HG03280 (cell line): Measurements from ENCODE around the gene SNAP29.

Source experiments
- ATAC-seq: cut with Tn5 transposase; IDR thresholded peaks from one replicate; pipeline ENCODE4 v1.9.1; 2021; ENCODE audit warnings: mild to moderate bottlenecking, moderate library complexity; ENCODE audit not compliant: unreplicated experiment

SNAP29 gene

GRCh38 chr22:20865875-20866445 lies 7.2 kb downstream of the SNAP29 start:
- ATAC-seq = no peak

GRCh38 chr22:20866736-20867135 lies 7.9 kb downstream of the SNAP29 start:
- no peak for ATAC-seq

DNA sequence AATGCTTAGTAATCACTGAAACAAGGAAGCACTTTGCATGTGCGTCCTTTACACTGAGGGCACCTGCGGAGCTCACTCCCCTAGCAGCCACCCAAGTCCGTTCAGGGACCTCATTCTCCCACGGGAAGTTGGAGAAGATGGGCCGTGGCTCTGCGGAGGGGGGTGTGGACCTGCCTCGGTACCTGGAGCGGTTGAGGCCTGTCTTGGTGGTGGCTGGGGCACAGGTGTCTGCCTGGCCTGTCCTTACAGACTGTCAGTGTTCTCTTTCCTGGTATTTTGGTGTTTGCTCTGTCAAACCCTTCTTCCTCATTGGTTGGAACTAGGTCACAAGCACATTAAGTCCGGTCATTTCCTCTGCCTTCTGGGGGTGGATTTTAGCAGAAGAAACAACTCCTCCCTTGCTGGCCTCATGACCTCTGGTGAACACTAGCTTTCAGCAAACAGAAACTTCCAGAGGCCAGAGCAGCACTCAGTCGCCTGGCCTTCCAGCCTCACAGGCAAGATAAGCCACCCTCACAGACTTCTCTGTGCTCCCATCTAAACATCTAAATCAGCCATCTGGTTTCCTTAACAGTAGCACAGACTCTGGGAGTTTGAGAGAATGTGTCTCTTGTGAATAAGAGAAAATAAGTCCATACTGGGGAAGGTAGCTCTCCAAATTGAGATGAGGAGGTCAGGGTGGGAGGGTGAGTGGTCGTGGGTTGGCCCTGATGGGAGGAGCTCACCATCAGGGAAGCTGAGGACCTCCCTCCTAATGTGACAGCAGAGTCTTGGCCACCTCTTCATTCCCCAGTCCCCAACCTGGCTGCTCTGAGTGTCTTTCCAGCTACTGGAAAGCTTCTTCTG lies 8.6 kb downstream of the SNAP29 start:
- ATAC-seq = no peak

GRCh38 chr22:20868025-20868962 lies 9.5 kb downstream of the SNAP29 start:
- ATAC-seq = no peak

- ATAC-seq = no peak
Measured at GRCh38 chr22:20869234-20869633, 10.4 kb downstream of the SNAP29 start.

- ATAC-seq = no peak
Measured at GRCh38 chr22:20873214-20873613, 14.4 kb downstream of the SNAP29 start.

DNA sequence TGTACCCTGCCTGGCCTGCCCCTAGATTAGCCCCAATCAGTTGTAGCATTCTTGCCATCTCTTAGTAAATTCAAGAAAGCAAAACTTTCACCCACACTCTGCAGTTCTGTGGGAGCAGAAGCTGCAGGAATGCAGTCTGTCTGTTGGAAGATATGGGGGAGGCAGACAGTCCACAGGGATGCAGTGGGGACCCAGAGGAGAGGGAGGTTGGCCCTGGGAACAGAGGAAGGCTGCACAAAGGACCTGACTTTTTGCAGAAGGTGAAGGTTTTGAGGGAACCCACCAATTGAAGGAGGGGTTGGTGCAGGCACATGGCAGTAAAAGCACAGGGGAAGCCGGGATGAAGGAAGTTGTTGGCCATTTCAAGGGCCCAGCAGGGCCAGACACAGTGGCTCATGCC lies 16.5 kb downstream of the SNAP29 start:
- ATAC-seq = no peak

DNA sequence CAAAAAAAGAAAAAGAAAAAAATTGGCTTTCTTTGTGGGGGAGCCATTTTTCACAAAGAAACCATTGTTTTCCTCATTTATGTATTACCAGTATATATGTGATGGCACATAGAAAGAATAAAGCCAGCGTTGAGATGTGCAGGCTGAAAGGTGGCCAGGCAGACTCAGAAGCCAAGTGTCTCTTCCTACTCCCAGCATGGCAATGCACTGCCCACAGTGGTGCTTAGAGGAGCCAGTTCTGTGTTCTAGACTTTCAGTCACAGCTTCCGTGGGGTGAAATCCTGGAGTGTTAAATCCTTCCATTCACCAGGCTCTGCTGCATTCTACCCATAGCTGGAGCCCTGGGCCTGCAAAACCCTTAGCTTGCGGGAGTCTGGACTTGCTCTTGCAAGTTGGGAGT lies 18.9 kb downstream of the SNAP29 start:
- no peak for ATAC-seq

- no peak for ATAC-seq
Measured at GRCh38 chr22:20881231-20881630, 22.4 kb downstream of the SNAP29 start.

DNA sequence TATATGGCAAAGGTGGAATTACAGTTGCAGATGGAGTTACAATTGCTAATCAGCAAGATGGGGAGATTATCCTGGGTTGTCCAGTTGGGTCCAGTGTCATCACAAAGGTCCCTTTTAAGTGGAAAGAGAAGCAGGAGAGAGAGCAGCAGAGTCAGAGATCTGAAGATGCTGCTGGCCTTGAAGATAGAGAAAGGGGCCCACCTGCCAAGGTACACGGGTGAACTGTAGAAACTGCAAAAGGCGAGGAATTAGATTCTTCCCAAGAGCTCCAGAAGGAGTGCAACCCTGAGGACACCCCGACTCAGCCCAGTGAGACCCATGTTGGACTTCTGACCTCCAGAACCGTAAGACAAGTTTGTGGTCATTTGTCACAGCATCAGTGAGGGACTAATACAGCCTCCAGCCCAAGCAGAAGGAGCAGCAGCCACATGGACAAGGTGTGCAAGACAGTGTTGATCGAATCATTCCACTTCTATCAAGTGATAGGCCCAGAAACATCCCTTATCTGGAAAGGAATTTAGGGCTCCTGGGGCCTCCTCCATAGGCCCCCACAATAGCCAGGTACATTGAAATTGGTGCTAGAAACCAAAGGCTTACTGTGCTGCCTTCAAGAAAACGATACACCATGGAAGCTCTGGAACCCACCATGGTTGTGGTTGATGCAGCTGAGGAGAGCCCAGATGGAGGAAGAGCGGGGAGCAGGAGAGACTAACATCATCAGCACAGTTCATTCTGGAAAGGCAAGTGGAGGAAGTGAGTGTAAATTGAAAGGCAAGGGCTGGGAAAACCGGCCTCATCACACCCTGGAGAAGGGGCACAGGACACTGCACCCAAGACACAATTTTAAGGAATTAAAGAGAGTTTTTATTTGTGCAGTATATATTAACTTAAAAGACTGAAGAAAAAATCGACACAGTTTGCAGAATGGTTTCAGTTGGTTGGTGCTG lies 23.3 kb downstream of the SNAP29 start:
- no peak for ATAC-seq

GRCh38 chr22:20882855-20883254 lies 24.0 kb downstream of the SNAP29 start:
- ATAC-seq = no peak

DNA sequence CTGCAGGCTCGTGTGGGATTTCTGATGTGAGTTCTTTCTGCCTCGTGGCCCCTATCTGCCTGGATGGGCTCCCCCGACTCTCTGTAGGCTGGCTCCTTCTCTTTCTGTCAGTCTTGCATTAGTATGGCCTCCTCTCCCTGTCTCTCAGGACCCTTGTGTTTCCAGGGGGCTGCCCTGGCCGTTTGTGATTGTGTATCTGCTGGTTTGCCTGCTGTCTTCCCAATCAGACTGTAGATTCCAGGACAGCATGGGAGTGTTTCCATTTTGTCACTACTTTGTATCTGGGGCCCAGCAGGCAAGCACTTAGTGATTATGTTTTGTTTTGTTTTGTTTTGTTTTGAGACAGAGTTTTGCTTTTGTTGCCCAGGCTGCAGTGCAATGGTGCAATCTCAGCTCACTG lies 25.6 kb downstream of the SNAP29 start:
- no peak for ATAC-seq

GRCh38 chr22:20885017-20885556 lies 26.3 kb downstream of the SNAP29 start:
- no peak for ATAC-seq

DNA sequence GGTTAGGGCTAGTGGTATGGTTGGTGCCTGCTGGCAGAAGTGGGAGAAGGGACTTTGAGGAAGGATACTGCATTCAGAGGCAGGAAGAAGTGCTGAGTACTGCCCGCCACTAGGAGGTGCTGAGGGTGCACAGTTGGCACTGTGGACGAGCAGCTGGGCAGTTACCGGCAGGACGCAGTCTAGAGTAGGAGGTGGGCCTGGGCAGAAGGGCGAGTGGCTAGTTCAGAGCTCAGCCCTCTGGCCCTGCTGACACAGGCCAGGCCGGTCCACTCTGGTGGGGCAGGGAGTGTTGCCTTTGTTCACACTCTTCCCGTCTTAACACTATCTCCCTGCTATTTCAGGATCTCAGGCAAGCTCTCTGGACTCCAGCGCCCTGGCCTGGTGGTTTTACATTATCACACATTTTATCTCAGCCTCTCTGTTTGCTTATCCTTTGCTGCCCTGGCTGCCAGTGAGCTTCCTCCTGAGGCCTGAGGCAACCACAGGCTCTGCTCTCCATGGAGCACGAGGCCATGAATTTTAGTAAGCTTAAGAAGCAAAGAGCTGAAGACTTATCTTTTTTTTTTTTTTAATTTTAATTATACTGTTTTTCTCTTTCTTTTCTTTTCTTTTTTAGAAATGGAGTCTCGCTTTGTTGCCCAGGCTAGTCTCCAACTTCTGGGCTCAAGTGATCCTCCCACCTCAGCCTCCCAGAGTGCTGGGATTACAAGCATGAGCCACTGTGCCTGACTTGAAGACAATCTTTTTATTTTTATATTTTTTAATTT lies 26.9 kb downstream of the SNAP29 start:
- no peak for ATAC-seq

DNA sequence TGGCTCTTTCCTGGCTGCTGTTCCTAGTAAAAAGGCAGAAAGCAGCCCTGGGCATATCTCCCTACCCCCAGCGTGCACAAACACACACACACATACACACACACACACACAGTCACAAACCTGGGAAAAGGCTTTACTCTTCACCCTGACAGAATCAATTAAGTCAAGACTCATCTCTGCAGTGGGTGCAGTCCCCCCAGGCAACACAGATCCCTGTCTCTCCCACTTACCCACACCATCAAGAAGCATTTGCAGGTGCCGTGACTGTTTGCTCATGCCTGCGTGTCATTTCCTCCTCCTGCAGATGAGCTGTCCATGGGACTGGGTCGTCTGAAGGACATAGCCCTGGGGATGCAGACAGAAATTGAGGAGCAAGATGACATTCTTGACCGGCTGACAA lies 28.6 kb downstream of the SNAP29 start:
- no peak for ATAC-seq

DNA sequence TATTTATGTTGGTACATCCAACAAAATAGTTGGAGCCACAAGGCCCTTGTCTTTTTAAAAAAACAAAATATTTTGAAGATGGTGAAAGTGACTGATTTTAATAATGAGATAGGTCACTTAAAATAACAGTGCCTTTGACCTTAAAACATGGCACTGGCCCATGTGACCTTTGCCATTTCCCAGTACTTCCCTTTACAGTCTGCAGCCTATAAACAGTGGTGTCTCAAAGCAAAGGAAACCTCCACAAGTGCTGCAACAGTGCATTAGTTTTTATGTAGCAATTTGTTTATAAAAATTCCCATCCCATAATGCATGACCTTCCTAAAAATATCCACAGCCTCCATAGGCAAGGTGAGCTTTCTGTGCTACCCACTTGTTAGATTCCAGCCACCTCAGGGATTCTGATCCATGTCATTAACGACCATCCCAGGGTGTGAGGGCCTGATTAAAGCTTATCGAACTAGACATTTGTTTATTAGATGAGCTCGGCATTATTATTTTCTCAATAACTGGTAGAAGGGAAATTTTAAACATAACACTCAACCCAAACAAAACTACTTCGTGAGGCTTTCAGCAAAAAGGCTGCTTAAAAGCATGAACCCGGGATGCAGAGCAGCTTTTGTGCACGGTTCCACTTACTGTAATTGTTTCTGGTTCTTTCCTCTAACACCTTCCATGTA lies 30.4 kb downstream of the SNAP29 start:
- no peak for ATAC-seq

- ATAC-seq = no peak
Measured at GRCh38 chr22:20889904-20890540, 31.2 kb downstream of the SNAP29 start.

GRCh38 chr22:20890975-20891374 lies 32.2 kb downstream of the SNAP29 start:
- no peak for ATAC-seq
